GM19372 (cell line): ENCODE measurements around the gene VSTM4.

Experiments
- ATAC-seq: cut with Tn5 transposase; IDR thresholded peaks from one replicate; pipeline ENCODE4 v1.9.1; 2021; ENCODE audit warnings: mild to moderate bottlenecking, low read depth, moderate library complexity; ENCODE audit not compliant: unreplicated experiment

Gene VSTM4

DNA sequence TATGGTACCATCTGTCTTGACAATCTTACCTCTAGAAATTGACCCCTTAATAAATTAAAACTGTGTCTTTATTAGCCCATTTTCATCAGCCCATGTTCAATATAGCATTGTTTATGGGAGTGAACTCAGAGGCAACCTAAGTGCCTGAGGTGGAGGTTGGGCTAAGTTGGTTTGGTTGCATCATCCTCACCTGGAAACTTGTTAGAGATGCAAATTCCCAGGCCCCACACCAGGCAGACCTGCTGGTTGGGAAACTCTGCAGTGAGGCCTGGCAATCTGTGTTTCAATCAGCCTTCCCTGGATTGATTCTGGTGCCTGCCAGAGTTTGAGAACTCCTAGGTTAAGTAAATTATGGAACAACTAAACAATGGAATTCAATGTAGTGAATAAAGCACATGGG lies 27.9 kb upstream of the VSTM4 start:
- no peak for ATAC-seq

DNA sequence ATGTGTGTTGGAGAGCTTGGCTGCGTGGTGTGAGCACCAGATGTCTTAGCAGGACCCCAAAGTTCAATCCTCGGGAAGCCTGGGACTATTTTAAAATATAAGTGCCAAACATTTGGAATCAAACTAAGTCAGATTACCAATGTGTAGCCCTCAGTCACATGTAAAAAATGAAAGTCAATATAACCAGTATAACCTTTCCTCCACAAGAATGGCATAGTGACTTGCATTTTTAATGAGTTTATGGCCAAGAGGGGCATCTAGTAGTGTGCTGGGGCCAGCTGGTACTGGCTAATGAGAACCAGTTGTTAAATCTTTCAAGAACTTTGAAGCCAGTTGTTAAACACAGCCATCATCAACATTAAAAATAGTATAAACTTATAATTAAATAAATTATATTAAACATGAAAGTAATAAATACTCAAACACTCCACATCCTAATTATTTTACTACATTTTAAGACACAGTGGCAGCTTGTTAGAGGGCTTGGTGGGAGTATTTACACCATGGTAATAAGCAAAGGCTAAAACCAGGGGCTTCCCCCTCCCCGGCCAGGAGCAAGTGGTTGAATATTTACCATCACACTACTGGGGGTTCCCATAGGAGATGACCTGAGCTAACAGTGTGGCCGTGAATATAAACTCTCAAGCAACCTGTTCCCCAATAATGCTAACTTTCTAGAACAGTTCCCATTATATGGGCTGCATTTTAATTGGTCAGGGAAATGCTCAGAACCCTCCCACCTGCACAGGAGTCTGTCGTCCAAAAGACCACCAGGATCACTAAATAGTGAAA lies 26.4 kb upstream of the VSTM4 start:
- no peak for ATAC-seq

DNA sequence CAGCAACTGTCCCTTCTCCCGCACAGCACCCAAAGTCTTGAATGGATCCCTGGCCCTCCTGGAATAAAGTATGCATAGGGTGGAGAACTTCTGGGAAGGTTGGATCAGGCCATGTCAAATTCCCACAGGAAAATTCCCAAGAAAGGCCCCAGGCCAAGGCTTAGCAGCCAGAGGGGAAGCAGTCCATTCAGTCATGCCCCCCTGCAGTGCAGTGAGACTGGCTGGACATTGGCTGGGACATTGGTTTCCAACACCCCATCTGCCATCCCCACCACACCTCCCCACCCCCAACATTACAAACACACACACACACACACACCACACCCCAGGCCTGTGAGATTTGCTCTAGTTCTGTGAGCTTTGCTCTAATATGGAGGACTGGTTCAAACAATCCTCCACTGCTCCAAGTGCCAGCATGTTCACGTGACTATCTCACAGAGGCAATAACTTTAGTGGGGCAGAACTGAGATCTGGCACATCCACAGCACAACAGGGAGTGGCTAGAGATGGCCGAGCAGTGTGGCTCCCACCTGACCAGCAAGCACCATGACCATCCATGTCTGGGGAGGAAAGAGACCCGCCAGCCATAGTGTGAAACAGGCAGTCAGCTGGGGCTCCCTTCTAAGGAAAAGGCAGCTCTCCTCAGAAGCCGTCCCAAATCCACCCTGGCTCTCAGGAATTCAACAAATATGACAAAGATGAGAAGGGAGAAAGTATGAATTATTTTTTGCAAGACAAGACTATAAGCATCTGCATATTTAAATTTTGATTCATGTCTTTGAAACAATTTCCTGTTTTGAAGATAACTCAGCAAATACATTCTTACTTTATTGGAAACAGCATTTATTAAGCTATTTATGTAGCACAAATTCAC lies 25.2 kb upstream of the VSTM4 start:
- ATAC-seq = no peak

DNA sequence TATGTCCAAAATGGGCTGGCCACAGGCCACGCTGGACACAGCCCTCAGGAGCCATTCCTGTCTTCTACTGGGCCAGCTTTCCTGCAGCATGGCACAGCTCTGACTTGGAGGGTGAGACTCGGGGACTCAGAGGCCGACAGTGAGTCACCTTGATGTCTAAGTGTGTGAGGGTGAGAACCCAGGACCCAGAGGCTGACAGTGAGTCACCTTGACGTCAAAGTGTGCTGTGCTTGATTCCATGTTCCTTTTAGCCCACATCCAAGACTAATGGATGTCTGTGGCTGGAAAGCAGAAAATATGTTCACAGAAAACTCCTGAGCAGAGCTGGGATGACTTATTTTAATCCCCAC lies 24.5 kb upstream of the VSTM4 start:
- no peak for ATAC-seq

DNA sequence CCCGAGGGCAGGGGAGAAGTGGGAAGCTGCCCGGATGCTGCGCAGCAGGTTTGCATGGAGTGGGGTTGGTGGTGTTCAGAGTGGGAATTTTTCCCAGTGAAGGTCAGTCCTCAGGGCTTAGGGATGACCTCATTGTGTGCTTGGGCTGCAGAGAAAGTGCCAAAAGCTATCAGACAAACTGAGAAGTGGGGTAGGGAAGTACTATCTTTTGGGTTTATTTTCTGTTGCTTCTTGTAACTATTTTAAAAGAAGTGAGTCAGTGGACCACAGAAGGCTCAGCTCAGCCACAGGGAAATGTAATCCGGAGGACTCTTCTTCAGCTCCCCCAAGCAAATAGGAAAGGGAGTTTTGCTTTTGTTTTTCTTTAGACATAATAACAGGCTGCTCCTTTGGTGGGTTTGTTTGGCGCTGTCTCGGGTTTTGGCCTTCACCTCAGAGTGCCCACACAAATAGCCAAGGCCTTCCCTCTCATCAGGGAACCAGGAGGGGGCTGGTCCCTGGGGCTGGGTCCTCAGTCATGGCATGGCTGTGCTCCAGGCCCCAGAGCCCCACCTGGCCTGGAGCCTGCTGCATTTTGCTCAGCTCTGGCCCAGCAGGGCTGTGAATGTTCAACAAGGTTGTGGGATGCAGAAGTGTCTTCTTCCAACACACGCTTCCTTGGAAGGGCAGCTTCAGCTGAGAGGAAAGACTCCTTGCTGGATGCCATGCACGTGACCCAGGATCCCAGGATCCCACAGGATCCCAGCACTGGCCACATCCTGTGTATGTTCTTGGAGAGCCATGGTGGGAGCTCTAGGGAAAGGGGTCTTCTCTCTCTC lies 23.9 kb upstream of the VSTM4 start:
- no peak for ATAC-seq

DNA sequence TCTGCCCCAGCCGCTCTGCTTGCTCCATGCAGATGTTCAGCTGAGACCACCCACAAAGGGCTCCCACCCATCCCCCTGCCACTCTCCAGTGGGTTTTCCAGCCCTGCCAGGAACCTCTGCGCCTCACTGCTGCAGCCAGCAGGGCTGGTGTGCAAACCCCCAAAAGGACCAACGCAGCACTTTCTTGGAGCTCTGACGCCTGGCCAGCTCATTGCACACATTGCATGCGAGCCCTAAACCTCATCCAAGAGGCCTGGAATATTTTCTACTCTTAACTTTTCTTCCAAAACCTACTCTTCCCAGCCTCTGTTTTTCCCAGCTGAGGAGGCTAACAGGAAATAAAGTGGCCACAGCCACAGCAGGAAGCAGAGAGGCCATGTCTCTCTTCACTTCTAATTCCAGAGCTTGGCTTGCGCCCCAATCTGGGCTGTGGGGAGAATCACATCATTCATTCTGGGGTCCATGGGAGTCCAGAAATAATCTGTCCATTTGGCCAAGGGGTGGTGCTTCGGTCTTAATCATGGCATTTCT lies 23.1 kb upstream of the VSTM4 start:
- no peak for ATAC-seq

DNA sequence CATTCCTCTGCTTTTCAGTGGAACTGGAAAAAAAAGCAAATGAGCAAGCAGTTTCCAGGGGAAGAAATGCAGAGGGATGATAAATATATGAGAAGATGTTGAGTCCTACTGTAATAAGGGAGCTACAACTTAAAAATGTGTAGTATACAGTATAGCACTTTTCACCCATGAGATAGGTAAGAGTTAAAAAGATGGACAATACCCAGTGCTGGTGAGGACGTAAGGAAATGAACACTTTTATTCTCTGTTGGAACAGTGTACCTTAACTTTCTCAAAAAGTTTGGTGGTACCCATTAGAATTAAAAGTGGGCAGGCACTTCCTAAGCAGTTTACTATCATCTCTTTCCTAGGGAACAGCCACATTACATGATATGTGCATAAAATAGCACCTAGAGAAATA lies 21.2 kb upstream of the VSTM4 start:
- ATAC-seq = no peak

DNA sequence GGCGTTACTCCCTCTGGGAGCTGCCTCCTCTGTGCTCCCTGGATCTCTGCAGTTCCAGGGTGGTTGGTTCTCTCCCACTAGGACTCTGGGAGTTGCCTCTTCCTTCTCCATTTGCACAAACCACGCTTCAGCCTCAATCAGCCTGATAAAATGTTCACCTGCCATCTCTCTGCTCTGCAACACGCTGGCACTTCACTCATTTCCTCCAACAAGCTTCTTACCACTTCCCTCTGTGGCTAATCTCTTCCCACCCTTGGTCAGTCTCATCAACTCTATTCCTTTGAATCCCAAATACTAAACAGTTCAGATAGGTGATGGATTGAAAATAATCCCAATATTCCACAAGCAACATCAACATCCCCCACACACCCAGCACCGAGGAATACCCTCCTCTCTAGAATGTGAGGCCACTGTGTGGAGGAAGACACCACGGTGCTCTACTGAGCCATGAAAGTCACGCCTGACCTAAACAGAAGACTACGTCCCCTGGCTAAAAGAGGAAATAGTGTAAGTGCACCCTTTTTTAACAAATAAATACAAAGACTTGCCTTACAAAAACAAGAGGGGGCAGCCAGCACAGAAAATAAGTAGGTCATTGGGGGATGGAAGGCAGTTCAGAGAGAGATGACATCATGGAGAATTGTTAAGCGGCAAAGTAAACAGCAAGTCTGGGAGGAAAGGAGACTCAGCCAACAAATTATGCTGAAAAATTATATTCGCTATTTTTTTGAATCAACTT lies 20.4 kb upstream of the VSTM4 start:
- ATAC-seq = no peak

DNA sequence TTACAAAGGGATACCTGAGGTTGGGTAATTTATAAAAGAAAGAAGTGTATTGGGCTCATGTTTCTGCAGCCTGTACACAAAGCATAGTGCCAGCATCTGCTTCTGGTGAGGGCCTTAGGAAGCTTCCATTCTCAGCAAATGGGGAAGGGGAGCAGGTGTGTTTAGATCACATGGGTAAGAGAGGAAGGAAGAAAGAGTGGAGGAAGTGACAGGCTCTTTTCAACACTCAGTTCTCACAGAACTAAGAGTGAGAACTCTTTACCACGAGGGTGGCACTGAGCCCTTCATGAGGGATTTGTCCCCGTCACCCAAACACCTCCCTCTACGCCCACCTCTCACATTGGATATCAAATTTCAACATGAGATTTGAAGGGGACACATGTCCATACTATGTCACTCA lies 19.0 kb upstream of the VSTM4 start:
- no peak for ATAC-seq

DNA sequence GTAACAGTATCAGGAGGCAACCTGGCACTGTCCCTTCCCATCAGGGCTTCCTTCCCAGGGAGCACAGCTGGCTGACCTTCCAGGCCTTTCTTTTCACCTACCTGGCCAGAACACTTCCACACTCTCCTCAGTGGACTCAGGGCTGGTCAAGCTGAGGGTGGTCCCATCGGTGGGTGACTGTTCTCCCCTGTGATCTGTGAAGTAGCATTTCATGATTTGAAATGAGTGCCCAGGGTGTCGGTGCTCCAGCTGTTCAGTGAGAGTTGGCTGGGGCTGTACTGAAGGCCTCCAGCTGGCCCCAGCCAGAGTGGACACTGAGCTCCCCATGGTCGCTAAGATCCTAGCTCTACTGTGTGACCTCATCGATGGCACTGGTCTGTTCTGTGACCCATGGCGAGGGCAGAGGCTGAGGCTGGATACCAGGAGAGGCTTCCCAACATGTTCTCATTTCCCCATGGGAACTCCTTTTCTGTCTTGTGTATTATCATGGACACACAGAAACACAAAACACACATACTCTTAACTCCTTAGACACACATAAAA lies 18.5 kb upstream of the VSTM4 start, which contains the start of gene FAM170B:
TSS of gene FAM170B (minus strand) at position 316 of the 543 bp plus-strand sequence. CDS start at position 213, 103 bp downstream.
- ATAC-seq = no peak

DNA sequence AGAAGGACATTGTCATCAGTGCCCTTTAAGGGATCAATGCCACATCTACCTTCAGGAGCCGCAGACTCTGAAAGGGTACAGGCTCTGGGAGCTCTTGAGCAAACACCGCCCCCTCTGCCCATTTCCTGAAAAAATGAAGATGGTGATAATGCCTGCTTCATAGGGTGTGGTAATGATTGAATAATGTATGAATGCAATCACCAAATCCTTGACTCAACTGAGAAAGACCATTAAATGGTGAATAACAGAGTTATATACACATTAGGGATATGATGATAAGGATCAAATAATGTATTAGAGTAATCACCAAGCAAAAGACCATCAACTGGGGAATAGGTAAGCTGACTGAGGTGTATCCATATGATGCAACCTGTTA lies 17.0 kb upstream of the VSTM4 start:
- ATAC-seq = no peak

DNA sequence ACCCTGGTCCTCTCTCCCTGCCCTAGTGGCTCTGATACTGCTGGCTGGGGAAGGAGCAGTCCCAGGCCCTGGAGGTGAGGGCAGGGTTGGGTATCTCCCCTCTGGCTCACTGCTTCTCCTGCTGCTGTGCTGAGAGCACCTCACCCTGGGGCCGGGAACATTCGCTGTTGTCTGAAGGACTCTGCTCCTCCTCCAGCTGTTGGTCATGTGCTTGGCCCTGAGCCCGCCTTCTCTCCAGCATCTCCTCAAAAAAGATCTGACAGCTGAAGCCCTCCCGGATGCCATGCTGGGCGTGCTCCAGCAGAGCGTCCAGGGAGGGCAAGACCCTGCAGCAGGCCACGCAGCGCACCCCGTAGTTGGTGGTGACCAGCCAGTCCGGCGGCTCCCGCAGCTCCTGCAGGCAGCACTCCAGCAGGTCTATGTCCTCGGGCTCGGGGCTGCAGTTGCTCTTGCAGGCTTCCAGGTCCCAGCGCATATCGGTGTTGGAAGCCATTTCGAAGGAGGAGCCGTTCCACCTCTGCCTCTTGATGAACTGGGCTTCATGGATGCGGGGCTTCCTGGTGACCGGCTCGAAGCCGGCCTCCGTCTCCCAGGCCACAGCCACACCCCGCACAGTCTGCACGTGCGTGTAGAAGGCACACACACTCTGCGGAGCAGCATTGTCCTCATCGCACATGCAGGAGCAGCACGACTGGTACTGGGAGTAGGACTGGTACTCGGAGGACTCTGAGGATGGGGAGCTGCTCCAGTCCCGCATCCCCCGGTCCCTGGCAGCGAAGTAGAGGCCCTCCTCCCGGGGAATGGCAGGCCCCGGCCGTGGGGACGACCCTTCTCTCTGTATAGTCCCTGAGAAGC lies 16.4 kb upstream of the VSTM4 start:
- no peak for ATAC-seq

DNA sequence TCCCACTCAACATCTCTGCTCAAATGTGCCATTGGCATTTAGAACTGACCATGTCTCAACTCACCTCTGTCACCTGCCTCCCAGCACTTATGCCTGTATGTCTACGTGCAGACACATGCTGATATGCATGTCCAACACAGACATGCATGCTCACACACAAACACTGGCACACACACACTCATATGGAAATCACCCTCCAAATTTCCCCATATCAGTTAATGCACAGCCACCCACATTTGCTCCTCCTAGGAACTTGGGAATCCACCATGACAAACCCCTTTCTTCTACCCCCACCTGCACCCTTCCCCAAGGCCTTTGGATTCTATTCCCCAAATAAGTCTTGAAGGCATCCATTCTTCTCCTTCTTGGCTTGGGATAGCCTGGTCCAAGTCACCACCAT lies 14.1 kb upstream of the VSTM4 start:
- ATAC-seq = no peak

DNA sequence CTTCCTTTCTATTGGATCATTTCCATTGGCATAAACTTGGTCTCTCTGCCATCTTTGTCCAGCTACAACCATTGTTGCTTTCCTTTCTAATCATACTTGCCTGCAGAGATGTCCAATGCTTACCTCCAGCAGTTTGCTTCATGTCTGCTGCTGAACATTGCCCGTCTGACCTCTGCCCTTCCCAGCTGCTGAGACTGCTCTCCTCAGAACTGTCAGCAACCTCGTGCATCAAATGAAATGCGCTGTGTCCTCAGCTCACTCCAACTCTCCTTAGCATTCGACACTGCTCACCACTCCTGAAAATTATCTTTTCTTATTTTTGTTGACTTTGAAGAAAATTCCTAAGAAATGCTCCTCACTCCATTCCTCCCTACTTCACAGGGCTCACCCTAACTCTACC lies 13.5 kb upstream of the VSTM4 start:
- no peak for ATAC-seq

DNA sequence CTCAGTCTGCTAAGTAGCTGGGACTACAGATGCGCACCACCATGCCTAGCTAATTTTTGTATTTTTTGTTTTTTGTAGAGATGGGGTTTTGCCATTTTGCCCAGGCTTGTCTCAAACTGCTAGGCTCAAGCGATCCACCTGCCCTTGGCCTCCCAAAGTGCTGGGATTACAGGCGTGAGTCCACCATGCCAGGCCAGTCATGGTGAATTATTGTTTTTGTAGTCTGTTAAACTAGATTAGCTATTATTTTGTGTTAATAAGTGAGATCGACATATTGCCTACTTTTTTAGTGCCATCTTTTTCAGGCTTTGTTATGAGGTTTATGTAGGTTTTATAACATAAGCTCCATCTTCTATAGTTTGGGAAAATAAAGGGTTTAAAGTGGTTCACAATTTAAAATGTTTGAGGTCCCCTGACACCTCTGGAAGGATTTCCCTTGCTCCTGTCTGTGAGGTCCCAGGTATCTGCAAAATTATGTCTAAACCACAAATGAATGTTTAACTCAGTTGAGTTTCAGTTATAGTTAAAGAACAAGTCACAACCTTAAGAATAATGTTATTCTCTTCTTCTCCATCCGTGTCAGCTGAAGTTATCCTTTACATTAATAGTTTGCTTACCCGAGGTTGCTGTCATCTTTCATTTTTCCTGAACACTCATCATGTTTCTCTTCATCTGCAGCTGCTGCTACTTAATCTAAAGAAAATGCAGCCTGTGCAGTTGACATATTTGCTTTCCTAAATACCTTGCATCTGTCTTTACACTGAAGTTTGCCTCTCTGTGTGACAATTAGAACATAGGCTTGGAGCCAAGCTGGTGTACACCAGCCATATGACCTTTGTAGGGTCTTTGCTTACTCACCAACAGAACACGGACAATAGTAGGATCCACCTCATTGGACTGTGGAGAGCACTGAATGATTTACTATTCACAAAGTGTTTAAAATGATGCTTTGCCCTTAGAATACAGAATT lies 8.9 kb upstream of the VSTM4 start:
- no peak for ATAC-seq

DNA sequence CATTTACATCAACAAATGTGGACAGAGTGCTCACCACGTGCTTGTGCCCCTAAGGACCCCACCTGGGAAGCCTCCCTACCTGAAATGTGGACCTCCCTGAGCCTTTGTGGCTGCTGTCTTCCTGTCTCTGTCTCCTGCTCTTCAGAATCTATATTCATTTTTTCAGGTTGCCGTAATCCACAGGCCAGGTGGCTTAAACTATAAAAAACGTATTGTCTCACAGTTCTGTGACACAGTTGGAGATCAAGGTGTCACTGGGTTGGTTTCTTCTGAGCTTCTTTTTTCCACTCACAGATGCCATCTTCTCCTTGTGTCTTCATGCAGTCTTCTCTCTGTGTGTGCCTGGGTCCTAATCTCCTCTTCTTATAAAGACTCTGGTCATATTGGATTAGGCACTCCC lies 5.6 kb upstream of the VSTM4 start:
- no peak for ATAC-seq

DNA sequence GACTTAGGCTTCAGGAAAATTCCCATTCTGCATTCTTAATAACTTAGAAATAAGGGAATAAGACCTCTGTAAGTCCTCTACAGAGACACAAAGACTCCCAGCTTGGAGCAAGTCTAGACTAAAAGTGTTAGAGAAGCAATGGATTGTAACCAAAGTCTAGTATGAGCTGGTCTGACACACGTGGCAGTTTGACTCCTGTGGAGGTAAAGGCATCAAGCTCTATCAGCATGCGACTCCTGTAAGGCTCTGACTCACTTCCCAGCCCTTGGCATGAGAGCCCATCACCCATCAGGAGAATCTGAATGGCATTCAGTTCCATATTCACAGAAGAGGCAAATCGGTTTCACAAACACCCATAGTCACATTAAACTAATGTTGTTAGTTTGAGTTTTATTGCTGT lies 4.4 kb upstream of the VSTM4 start:
- ATAC-seq = no peak
